Spinal cord (tissue), 10 donors: Measurements from ENCODE around the gene C19orf25. TPM values are rescaled to one million over a fixed set of nuclear protein-coding genes. Genes with fewer than 3 reads are reported as not detected.
A peak's percentile ranks its signal among the peaks of the same experiment; 100 is the strongest.

Source experiments
- DNase-seq, 6 donors: peaks; one replicate each; pipeline versions ENCODE4 v3.0.0 to v3.0.0-alpha.2; 2013 to 2015; ENCODE audit warnings: low spot score in 6 of 6, low read depth in 4 of 6
- H3K27ac ChIP-seq: one replicate; pipeline ENCODE4 v1.5.1; 2013; ENCODE audit warnings: low read depth, low read length, control low read depth
- H3K27me3 ChIP-seq: one replicate; pipeline ENCODE4 v1.6.1; 2013; ENCODE audit warnings: low read length; ENCODE audit not compliant: control insufficient read depth, insufficient read depth
- H3K36me3 ChIP-seq: one replicate; pipeline ENCODE4 v1.6.1; 2013; ENCODE audit warnings: low read length; ENCODE audit not compliant: control insufficient read depth, insufficient read depth
- H3K4me1 ChIP-seq: one replicate; pipeline ENCODE4 v1.6.1; 2013; ENCODE audit warnings: low read length; ENCODE audit not compliant: control insufficient read depth, insufficient read depth
- H3K4me3 ChIP-seq: one replicate; pipeline ENCODE4 v1.5.1; 2013; ENCODE audit warnings: low read depth, low read length, control low read depth
- H3K9me3 ChIP-seq: one replicate; pipeline ENCODE4 v1.6.1; 2013; ENCODE audit warnings: low read length; ENCODE audit not compliant: control insufficient read depth, insufficient read depth
- WGBS: methylation state at CpG from one replicate; pipeline ENCODE4 v1.1.5; 2013; ENCODE audit warnings: missing lambda C conversion rate; ENCODE audit not compliant: insufficient coverage; 5-methylcytosine and 5-hydroxymethylcytosine counted together
- polyA plus RNA-seq, 2 donors: library from polyadenylated mRNA; unstranded; fragments of 120-200 nt; gene quantifications; one replicate each; pipeline ENCODE4 v1.2.1, GENCODE V29; 2013; ENCODE audit not compliant: insufficient read length in 2 of 2
- total RNA-seq, 2 donors: library from RNA; depleted of rRNA in 1 of 2; stranded (reverse); fragments of 120-200 nt in 1 of 2; fragments of >200 nt in 1 of 2; gene quantifications; one replicate each; pipeline versions ENCODE4 v1.2.3 to v1.2.4, GENCODE V29; 2013 to 2014
- donor health status: healthy.

The C19orf25 gene
- total and polyA plus RNA-seq, 4 donors, result 15.6 to 45.6 (median 40.6) TPM

DNA sequence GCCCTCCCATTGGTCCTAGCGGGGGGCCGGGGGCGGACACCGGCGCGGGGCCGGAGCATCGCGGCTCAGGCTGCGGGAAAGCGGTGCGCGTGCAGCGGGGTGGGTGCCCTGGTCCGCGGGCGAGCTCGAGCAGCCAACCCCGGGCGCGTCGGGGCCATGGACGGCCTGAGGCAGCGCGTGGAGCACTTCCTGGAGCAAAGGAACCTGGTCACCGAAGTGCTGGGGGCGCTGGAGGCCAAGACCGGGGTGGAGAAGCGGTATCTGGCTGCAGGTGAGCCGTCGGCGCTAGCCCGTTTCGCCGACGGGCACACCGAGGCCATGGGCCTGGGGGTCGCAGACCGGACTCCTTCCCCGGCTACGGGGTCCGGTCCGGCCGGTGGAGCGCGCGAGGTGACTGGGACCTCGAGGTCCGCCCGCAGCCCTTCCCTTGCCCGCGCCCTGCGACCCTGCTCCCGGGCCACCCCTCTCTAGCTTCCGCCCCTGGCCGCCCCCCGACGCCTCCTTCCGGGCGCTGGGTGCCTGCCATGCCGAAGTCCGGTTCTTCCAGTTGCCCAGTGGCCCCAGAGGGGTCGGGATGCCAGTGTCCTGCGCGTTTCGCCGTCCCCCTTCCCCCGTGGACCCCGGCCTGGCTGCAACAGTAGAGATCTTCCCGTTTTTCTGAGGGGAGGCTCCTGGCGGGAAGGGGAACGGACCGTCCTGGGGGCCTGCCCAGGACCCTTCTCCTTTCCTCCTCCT is 12.3 kb upstream of the C19orf25 start, which contains the start of gene REEP6:
Gene REEP6 (plus strand): TSS at position 68 of the 735 bp plus-strand sequence. CDS start 89 bp downstream, at position 157.
- no peak for DNase-seq
- WGBS, result 1% methylated on average over 70 of the region's 73 CpGs
- Histone ChIP-seq H3K27ac (peak within 1 kb of the TSS; percentile 86), H3K9me3 (no peaks in the 10 kb centered on the region), H3K4me1 (peaks cover 26% of the 10 kb centered on the region), H3K4me3 (peak within 1 kb of the TSS; percentile 69), H3K27me3 (peaks cover 11% of the 10 kb centered on the region), H3K36me3 (peaks cover 17% of the 10 kb centered on the region)

DNA sequence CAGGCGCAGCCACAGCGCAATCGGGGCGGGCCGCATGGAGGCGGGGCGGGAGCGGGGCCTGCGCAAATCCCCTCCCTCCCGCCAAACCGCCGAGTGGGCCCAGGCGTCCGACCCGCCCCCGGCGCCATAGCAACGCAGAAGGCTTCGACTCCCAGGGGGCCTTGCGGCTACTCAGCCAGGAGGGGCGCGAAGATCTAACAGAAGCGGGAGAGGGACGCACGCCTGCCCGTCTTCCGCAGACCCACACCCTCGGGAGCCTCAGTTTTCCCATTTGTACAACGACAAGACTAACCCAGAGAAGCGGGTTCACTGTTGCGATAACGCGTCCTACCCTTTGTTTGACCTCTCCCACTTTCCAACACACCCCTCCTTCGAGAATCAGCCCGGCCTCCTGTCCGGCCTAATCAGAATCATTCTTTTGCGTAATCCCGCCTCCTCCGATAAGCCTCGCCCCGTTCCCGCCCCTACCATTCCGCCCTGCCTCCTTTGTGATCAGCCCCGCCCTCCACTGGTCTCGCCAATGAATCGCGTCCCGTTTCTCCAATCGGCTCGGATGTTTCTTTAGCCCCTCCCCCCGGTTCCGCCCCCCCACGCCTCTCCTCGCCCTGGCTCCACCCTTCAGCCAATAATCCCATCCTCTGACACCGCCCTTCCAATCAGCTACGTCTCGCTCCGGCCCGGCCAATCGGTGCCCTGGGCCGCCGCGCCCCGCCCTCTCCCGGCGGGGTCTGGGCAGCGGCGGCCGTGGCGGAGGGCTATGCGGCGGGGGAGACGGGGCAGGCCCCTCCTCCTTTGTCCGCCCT is 11.5 kb upstream of the C19orf25 start, which contains the start of gene PCSK4:
Gene PCSK4 (minus strand): TSS at position 40 of the 803 bp plus-strand sequence. CDS start 4 bp downstream, at position 36.
- peak; percentile 91 to 100 (median 99) for DNase-seq
- Histone ChIP-seq H3K4me1 (peaks cover 26% of the 10 kb centered on the region), H3K27me3 (peaks cover 11% of the 10 kb centered on the region), H3K36me3 (peaks cover 17% of the 10 kb centered on the region), H3K9me3 (no peaks in the 10 kb centered on the region), H3K27ac (peak within 1 kb of the TSS; percentile 86), H3K4me3 (peak within 1 kb of the TSS; percentile 69)
- under 1% methylated on average over 72 of the region's 74 CpGs for WGBS

DNA sequence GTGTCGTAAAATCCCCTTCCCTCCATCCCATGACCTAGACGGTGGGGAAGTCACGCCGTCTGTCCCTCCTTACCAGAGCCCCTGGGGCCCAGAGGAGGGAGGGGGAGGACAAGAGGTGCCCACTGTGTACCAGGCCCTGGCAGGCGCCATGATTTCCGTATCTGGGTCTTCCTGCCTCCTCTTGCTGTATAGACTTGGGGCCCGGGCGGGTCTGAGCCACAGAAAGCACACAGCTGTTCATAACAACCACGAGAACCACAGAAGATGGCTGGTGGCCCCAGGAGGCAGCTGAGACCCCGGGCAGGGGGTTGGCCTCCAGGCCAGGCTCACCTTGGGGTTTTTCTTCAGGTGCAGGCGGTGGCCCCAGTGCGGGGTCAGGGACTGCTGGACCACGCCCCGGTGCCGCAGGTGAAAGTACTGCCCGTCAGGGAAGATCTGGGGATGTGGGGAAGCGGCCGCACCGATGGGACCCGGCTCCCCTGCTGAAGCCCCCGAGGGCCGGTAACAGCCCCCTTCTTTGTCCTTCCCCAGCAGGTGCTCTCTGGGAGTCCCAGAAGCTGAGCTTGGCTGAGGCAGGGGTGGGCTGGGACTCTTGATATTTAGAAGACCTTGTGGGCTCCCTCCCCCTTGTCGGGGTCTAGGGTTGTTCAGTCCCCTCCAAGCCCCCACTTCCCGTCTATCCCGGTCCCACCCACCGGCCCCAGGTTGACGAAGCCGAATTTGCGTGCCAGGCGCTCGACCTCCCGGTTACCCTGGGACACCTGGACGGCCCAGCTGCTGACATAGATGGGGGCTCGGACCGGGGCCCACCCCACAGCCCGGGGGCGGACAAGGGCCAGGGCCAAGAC is 10.7 kb upstream of the C19orf25 start:
- peaks cover 14% of the 10 kb centered on the region for H3K36me3 ChIP-seq
- no peak for DNase-seq
- 13% methylated on average over 28 of the region's 37 CpGs for WGBS
- peaks cover 26% of the 10 kb centered on the region for H3K4me1 ChIP-seq
- peaks cover 11% of the 10 kb centered on the region for H3K27me3 ChIP-seq
- peak overlapping the region; percentile 86 for H3K27ac ChIP-seq
- H3K9me3 ChIP-seq, result no peaks in the 10 kb centered on the region
- peak overlapping the region; percentile 69 for H3K4me3 ChIP-seq

DNA sequence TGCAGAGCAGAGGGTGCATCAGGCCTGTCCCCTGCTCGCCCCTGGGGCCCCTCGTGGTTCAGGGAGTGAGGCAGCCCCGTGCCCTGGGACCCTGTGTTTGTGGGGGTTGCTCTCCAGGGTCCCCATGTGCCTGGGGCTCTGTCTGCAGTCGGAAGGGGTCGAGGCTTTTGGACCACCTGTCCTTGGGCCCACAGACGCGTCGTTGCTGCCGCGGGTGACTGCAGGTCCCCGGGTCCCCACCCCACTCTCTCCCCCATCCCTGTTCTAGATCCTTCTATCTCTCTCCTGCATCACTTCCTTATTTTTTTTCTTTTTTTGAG is 9.2 kb upstream of the C19orf25 start:
- Histone ChIP-seq H3K27ac (no peak overlapping the region), H3K4me1 (peaks cover 25% of the 10 kb centered on the region), H3K4me3 (no peak overlapping the region), H3K9me3 (no peaks in the 10 kb centered on the region), H3K27me3 (peaks cover 11% of the 10 kb centered on the region), H3K36me3 (peaks cover 17% of the 10 kb centered on the region)
- 83% methylated on average over 11 of the region's 11 CpGs for whole genome bisulfite sequencing
- DNase-seq, result no peak

DNA sequence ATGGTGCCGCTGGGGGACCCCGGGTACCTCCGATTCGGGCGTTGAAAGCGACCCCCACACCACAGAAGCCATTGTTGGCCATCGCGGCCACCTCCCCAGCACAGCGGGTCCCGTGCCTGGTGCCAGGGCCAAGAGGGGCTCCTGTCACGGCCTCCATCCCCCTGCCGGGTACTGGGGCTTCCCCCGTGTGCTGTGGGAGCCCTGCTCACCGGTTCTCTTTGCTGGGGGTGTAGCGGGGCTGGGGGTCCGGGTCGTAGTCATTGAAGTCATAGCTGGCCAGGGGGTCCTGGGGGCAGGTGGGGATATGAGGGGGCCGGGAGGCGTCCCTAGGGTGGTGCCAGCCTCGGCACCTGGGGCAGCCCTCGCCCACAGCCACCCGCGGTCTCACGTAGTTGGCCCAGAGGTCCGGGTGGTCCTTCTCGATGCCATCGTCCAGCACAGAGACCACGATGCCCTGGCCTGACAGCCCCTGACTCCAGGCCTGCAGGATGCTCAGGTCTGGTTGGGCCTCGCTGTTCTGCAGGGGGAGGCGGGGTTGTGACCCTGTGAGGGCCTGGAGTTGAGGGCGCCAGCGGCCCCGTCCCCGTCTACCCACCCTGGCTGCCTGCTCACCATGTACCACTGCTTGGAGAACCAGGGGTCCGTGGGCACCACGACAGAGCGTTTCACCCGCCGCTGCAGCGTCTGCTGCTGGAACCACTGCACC is 8.7 kb upstream of the C19orf25 start:
- Histone ChIP-seq H3K27ac (no peak overlapping the region), H3K27me3 (peaks cover 11% of the 10 kb centered on the region), H3K9me3 (no peaks in the 10 kb centered on the region), H3K4me1 (peaks cover 20% of the 10 kb centered on the region), H3K4me3 (no peak overlapping the region), H3K36me3 (peaks cover 22% of the 10 kb centered on the region)
- WGBS, result 94% methylated on average over 32 of the region's 40 CpGs
- DNase-seq, result no peak

DNA sequence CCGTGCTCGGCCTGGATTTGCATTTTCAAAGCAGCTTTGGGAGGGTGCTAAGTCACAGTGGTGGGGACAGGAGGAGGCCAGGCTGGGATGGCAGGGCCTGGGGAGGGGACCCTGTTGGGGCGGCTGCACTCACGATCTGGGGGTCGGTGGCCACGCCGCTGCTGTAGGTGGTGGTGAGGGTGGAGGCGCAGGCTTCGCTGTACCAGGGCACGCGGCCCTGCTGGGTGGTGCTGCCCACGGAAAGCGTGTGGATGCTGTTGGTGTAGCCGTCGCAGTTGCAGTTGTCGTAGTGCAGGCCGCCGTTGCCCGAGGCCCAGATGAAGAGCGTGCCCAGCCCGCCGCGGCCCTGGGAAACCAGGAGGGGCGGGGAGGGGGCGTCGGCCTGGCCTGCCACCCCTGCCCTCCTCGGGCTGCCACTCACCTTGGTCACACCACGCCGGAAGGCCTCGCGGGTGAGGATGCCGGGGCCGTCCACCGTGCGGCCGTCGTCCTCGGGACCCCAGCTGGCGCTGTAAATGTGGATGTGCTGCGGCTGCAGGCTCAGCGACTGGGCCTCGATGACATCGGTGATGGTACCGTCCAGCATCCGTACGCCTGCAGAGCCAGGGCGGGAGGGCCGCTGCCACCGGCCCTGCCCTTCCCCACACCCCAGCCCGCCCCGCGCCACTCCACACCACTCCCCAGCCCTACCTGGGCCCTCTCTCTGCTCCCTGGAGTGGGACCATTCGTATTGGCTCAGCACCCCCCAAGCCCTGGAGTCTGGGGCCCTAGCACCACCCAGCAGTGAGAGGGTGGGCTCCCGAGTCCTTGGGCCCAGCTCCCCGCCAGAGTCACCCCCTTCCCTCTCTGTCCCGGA is 7.9 kb upstream of the C19orf25 start:
- WGBS, result 92% methylated on average over 56 of the region's 56 CpGs
- peaks cover 19% of the 10 kb centered on the region for H3K4me1 ChIP-seq
- no peak for DNase-seq
- H3K27me3 ChIP-seq, result peaks cover 8% of the 10 kb centered on the region
- H3K27ac ChIP-seq, result no peak overlapping the region
- H3K36me3 ChIP-seq, result peaks cover 29% of the 10 kb centered on the region
- H3K4me3 ChIP-seq, result no peak overlapping the region
- no peaks in the 10 kb centered on the region for H3K9me3 ChIP-seq

DNA sequence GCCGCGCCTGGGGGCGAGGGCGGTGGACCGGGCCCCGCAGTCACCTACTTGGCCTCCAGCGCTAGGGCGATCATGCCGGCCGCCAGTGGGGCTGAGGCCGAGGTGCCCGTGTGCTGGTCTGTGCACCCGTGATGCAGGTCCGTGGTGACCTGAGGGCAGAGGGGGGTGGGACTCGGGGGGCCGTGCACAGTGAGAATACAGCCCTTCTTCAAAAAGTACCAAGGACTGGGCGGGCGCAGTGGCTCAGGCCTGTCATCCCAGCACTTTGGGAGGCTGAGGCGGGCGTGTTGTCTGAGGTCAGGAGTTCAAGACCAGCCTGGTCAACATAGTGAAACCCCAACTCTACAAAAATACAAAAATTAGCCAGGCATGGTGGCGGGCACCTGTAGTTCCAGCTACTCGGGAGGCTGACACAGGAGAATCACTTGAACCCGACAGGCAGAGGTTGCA is 5.0 kb upstream of the C19orf25 start:
- Histone ChIP-seq H3K9me3 (no peaks in the 10 kb centered on the region), H3K27me3 (no peaks in the 10 kb centered on the region), H3K4me3 (no peak overlapping the region), H3K27ac (no peak overlapping the region), H3K36me3 (peaks cover 36% of the 10 kb centered on the region), H3K4me1 (peaks cover 7% of the 10 kb centered on the region)
- DNase-seq, result no peak
- WGBS, result 94% methylated on average over 16 of the region's 23 CpGs

DNA sequence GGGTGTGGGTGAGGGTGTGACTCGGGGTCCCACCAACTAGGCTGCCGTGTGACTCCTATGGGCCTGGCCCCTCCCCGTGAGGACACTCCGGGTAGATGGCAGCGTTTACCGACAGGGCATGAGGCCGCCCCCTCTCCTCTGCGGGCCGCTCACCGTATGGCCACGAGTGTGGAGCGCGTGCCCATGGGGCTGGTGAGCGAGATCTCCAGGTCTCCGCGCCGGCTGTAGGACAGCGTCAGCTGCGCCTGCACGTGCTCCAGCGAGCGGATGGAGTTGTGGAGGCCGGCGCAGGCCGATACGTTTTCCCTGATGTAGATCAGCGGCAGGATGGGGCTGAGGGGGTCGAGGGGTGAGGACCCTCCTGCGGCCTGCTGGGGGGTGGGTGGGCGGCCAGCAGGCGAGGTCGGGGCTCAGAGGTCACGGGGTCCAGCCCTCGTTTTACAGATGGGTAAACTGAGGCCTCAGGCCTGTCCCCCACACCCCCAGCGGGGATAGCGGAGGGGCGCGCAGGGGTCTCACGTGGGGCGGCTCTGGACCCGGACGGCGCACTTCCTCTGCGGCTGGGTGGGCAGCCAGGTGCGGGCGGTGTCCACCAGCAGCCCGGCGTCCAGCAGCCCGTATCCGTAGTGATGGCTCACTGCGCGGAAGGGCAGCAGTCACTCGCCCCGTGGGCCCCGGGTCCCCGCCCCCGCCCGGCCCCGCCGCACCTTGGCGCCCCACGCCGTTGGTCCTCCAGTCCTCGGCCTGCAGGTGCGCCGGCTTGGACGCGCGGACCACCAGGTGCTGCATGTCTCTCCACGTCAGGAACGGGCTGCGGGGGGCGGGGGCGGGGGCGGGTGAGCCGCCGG is 4.3 kb upstream of the C19orf25 start:
- H3K9me3 ChIP-seq, result no peaks in the 10 kb centered on the region
- no peaks in the 10 kb centered on the region for H3K27me3 ChIP-seq
- H3K27ac ChIP-seq, result no peak overlapping the region
- peaks cover 36% of the 10 kb centered on the region for H3K36me3 ChIP-seq
- no peak for DNase-seq
- H3K4me1 ChIP-seq, result peaks cover 12% of the 10 kb centered on the region
- H3K4me3 ChIP-seq, result no peak overlapping the region
- 92% methylated on average over 72 of the region's 77 CpGs for WGBS
